GM19463 (cell line): Measurements from ENCODE around the gene NDST1.

Source experiments
- ATAC-seq: cut with Tn5 transposase; IDR thresholded peaks from one replicate; pipeline ENCODE4 v1.9.1; 2021; ENCODE audit warnings: mild to moderate bottlenecking, moderate library complexity; ENCODE audit not compliant: unreplicated experiment

NDST1 gene

GRCh38 chr5:150601491-150602345 is 93.8 kb downstream of the NDST1 start:
- ATAC-seq, result no peak

DNA sequence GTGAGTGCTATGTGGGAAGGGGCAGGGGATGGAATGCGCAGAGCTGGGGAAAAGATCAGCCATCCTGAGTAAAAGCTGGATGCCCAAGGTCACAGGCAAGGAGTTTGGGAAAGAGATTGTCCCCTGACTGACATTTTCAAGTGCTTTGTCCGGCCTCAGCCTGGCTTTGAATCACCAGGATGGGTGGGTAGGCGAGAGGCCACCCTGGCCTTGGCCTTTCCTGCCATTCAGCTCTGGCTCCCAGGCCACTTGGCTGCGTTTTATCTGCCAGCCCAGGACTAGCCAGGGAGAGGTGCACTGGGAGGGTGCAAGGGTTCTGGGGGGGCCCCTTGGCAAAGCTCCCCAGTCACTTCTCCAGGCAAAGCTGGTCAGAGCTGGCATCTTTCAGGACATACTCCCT is 95.1 kb downstream of the NDST1 start:
- no peak for ATAC-seq

DNA sequence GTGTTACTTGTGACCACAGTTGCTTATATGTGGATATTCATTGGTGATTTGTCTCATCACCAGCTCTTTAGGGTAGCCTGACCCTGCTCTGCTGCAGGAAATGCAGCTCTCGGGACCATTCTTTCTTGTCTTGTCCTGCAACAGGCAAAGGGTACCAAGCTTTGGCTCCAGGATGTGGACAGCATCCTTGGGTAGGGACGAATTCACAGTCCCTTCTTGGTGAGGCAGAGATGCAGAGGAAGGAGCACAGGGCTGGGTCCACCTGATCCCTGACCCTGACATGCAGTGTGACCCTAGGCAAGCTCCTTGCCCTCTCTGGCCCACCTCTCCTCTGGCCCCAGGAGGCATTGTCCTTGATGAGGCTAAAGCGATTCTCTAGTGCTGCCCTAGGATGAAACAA is 95.6 kb downstream of the NDST1 start:
- ATAC-seq, result no peak

- ATAC-seq, result no peak
Observed at GRCh38 chr5:150604010-150604409, 96.1 kb downstream of the NDST1 start.

DNA sequence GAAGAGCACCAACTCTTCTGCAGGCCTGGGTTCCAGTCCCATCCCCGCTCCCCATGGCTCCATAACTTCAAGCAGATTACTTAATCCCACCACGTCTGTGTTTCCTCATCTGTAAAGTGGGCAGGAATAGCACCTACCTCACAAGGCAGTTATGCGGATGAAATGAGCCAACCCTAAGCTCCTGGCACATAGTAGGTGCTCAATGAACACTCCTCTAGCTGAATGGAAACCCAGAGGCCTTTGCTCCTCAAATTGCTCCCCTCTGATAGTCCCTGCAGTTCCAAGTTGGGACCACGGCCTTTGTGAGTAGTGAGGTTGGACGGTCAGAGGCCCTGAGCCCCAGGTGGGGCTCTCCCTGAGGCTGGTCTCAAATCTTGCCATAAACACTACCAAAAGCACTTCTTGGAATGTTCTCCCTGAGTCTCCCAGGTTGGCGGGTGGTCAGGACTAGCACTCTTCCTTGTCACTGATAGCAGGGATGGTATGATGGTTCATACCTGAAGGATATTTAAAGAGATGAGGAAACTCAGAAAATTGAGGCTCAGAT is 97.0 kb downstream of the NDST1 start:
- no peak for ATAC-seq

DNA sequence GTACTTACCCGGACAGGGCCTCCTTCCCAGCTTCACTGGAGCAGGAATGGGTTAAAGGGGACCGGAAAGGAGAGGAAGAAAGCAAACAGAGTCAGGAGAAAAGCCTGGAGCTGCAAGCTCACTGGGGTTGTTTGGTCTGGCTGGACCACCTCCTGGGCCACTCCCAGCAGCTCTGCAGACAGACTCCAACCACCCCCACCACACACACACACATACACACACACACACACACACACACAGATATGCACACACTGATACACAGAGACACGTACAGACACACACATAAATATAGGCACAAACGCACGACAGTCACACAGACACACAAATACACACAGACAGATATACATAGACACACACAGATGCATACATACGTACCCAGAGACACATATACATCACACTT is 97.6 kb downstream of the NDST1 start:
- no peak for ATAC-seq

- ATAC-seq, result no peak
Observed at GRCh38 chr5:150606476-150606875, 98.5 kb downstream of the NDST1 start.

GRCh38 chr5:150607105-150607504 is 99.2 kb downstream of the NDST1 start:
- ATAC-seq, result no peak
